IMR-90 (cell line): ENCODE data around the gene BHLHA15. TPM values are rescaled to one million over a fixed set of nuclear protein-coding genes. Genes with fewer than 3 reads are reported as not detected.

Experiments
- ATAC-seq: fragments of 200-7000 bp; cut with Tn5 transposase; 2 replicates; pipeline ENCODE4 v1.9.1; 2020; ENCODE audit warnings: low read depth, mild to moderate bottlenecking, moderate library complexity
- BruUV-seq: library from RNA; stranded (reverse); fragments of 400-500 nt; replicated peaks from 2 replicates; lab custom pipeline; 2021; lab: Mats Ljungman, UMichigan
- CTCF ChIA-PET: fragments of 300-600 bp; formaldehyde crosslinking; extraction: SDS; loops from one replicate; lab custom pipeline; 2021; ENCODE audit warnings: antibody characterized with exemption; lab: Yijun Ruan, JAX
- POLR2A ChIA-PET: fragments of 300-600 bp; sonication (Branson Sonifier 250); formaldehyde crosslinking; loops from one replicate; lab custom pipeline; 2022; ENCODE audit warnings: antibody characterized with exemption; ENCODE audit not compliant: unreplicated experiment; lab: Charles Lee
- DNase-seq: peaks from one replicate; pipeline ENCODE4 v3.0.0; 2013
- H2AFZ ChIP-seq: replicated peaks from 2 replicates; pipeline ENCODE3; 2013; ENCODE audit warnings: low read length, mild to moderate bottlenecking; ENCODE audit not compliant: poor library complexity
- H2AK5ac ChIP-seq: 2 replicates; pipeline ENCODE4 v1.6.1; 2013; ENCODE audit warnings: low read depth, low read length, inconsistent platforms
- H2AK9ac ChIP-seq: replicated peaks from 2 replicates; pipeline ENCODE3; 2013; ENCODE audit warnings: mild to moderate bottlenecking, low read depth, low read length, moderate library complexity; ENCODE audit not compliant: poor library complexity
- H2BK120ac ChIP-seq: 2 replicates; pipeline ENCODE4 v1.6.1; 2013; ENCODE audit warnings: low read depth, low read length, inconsistent platforms
- H2BK15ac ChIP-seq: 3 replicates; pipeline ENCODE4 v1.6.1; 2013; ENCODE audit warnings: low read depth, low read length, inconsistent platforms
- H2BK20ac ChIP-seq: 2 replicates; pipeline ENCODE4 v1.6.1; 2013; ENCODE audit warnings: low read depth, mild to moderate bottlenecking, inconsistent platforms, low read length, moderate library complexity
- H2BK5ac ChIP-seq: 2 replicates; pipeline ENCODE4 v1.6.1; 2013; ENCODE audit warnings: mild to moderate bottlenecking, low read depth, low read length, inconsistent platforms; ENCODE audit not compliant: poor library complexity, severe bottlenecking
- H3K14ac ChIP-seq: replicated peaks from 2 replicates; pipeline ENCODE4 v1.6.1; 2013; ENCODE audit warnings: low read depth, low read length, inconsistent platforms
- H3K18ac ChIP-seq: 2 replicates; pipeline ENCODE4 v1.6.1; 2013; ENCODE audit warnings: low read depth, low read length, control low read depth
- H3K23ac ChIP-seq: 2 replicates; pipeline ENCODE4 v1.6.1; 2013; ENCODE audit warnings: low read depth, low read length, inconsistent platforms
- H3K27ac ChIP-seq: 2 replicates; pipeline ENCODE4 v1.5.1; 2013; ENCODE audit warnings: mild to moderate bottlenecking, control low read depth, low read length; ENCODE audit not compliant: insufficient read depth
- H3K27me3 ChIP-seq: 2 replicates; pipeline ENCODE4 v1.6.1; 2013; ENCODE audit warnings: low read length; ENCODE audit not compliant: control insufficient read depth, insufficient read depth
- H3K36me3 ChIP-seq: 2 replicates; pipeline ENCODE4 v1.6.1; 2013; ENCODE audit warnings: low read length, mixed read lengths; ENCODE audit not compliant: control insufficient read depth, insufficient read depth
- H3K4ac ChIP-seq: 2 replicates; pipeline ENCODE4 v1.6.1; 2013; ENCODE audit warnings: low read depth, low read length, inconsistent platforms
- H3K4me1 ChIP-seq: 2 replicates; pipeline ENCODE4 v1.6.1; 2013; ENCODE audit warnings: low read length, mixed read lengths; ENCODE audit not compliant: control insufficient read depth, insufficient read depth
- H3K4me2 ChIP-seq: 2 replicates; pipeline ENCODE4 v1.6.1; 2013; ENCODE audit warnings: low read depth, mild to moderate bottlenecking, control low read depth, low read length, moderate library complexity
- H3K4me3 ChIP-seq: 2 replicates; pipeline ENCODE4 v1.5.1; 2013; ENCODE audit warnings: low read depth, mild to moderate bottlenecking, control low read depth, low read length, moderate library complexity; ENCODE audit not compliant: insufficient read depth
- H3K56ac ChIP-seq: 2 replicates; pipeline ENCODE4 v1.6.1; 2013; ENCODE audit warnings: low read length, inconsistent platforms; ENCODE audit not compliant: insufficient read depth; ENCODE audit errors: extremely low read depth
- H3K79me1 ChIP-seq, 2 experiments: 2 replicates each; pipeline ENCODE4 v1.6.1; 2013; ENCODE audit warnings: low read length in 2 of 2, inconsistent platforms in 1 of 2, low read depth in 1 of 2
- H3K9ac ChIP-seq: 2 replicates; pipeline ENCODE4 v1.6.1; 2013; ENCODE audit warnings: low read depth, low read length, control low read depth
- H3K9me1 ChIP-seq: 2 replicates; pipeline ENCODE4 v1.6.1; 2013; ENCODE audit warnings: low read length, inconsistent platforms; ENCODE audit not compliant: insufficient read depth
- H3K9me3 ChIP-seq: 2 replicates; pipeline ENCODE4 v1.6.1; 2013; ENCODE audit warnings: low read length; ENCODE audit not compliant: control insufficient read depth, insufficient read depth
- H4K20me1 ChIP-seq: 2 replicates; pipeline ENCODE4 v1.6.1; 2013; ENCODE audit warnings: low read length, inconsistent platforms; ENCODE audit not compliant: insufficient read depth
- H4K5ac ChIP-seq: 2 replicates; pipeline ENCODE4 v1.6.1; 2013; ENCODE audit warnings: mild to moderate bottlenecking, low read depth, low read length, control low read depth
- H4K8ac ChIP-seq, 2 experiments: 2 replicates each; pipeline ENCODE4 v1.6.1; 2013; ENCODE audit warnings: low read depth in 2 of 2, low read length in 2 of 2, control low read depth in 1 of 2, inconsistent platforms in 1 of 2
- H4K91ac ChIP-seq: 2 replicates; pipeline ENCODE4 v1.6.1; 2013; ENCODE audit warnings: low read depth, low read length, inconsistent platforms; ENCODE audit not compliant: insufficient read depth
- CEBPB ChIP-seq: IDR thresholded peaks from 2 replicates; pipeline ENCODE4 v1.6.1; 2012; ENCODE audit warnings: low read depth, low read length, improper control_type of control experiment
- RAD21 ChIP-seq: IDR thresholded peaks from 2 replicates; pipeline ENCODE4 v1.6.1; 2012; ENCODE audit warnings: low read length, improper control_type of control experiment
- RCOR1 ChIP-seq: IDR thresholded peaks from 2 replicates; pipeline ENCODE4 v1.6.1; 2012; ENCODE audit warnings: mild to moderate bottlenecking, low read length, improper control_type of control experiment; ENCODE audit not compliant: insufficient replicate concordance
- WGBS, 2 experiments: methylation state at CpG; one replicate each; pipeline versions ENCODE4 v1.1.5 to v1.1.7; 2013; ENCODE audit warnings: missing lambda C conversion rate in 2 of 2; ENCODE audit not compliant: insufficient read length in 1 of 2; ENCODE audit errors: extremely low coverage in 2 of 2; 5-methylcytosine and 5-hydroxymethylcytosine counted together
- dilution Hi-C: fragments of 300-500 bp; cut with HindIII; formaldehyde crosslinking; loops from one replicate; pipeline ENCODE4 v1.14.3; 2018; ENCODE audit warnings: low sequenced_read_pairs; ENCODE audit not compliant: unreplicated experiment
- in situ Hi-C: fragments of 300-500 bp; cut with MboI; formaldehyde crosslinking; loops from 3 replicates; pipeline ENCODE4 v1.14.3; 2019; ENCODE audit warnings: low sequenced_read_pairs, inconsistent platforms, mixed read lengths
- intact Hi-C: fragments of 100-400 bp; cut with micrococcal nuclease; formaldehyde crosslinking; loops from 2 replicates; pipeline ENCODE4 v1.10.0; 2022
- polyA plus RNA-seq, 3 experiments: library from polyadenylated mRNA; depleted of rRNA; stranded (reverse); fragments of >200 nt; gene quantifications; 2 replicates each; pipeline ENCODE4 v1.2.3, GENCODE V29; 2012; ENCODE audit warnings: low replicate concordance in 1 of 3
- total RNA-seq: library from RNA; depleted of rRNA; stranded (reverse); fragments of >200 nt; gene quantifications from 2 replicates; pipeline ENCODE4 v1.2.3, GENCODE V29; 2012
- TF ChIP-seq, protein P1 (sequence below): conservative IDR thresholded peaks from 2 replicates; pipeline ENCODE4 v1.5.1; 2012; ENCODE audit warnings: mild to moderate bottlenecking, low read depth, low read length, improper control_type of control experiment

The BHLHA15 gene
- total and polyA plus RNA-seq, 2 of the 4 experiments (the other 2 are of a cell fraction), result not detected

DNA sequence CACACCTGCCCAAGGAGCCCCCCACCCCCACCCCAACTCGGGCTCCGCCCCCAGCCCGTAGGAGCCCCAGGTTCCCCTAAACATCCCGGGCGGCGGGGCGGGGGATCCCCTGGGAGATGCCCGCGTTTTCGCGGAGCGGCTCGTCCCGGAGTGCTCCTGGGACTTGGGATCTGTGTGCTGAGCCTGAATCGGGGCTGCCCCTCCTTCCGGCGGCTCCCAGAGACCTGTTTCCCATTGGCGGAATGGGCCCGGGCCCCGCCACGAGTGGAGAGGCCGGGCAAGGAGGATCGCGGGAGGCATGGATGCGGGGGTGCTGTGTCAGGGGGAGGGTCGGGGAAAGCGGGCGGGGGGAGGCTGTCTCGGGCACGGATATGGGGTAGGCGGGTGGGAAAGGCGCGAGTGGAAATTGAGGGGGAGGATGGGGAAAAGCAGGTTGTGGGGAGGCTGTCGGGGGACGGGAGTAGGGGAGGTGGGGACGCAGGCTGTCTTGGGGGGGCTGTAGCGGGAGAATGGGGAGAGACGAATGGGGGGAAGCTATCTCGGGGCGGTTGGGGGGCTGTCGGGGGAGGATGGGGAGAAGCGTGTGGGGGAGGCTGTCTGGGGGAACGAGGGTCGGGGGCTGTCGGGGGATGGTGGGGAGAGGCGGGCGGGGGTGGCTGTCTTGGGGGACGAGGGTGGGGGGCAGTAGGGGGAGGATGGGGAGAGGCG is 572 bp upstream of the BHLHA15 start:
- no peak for DNase-seq
- H3K4me2 ChIP-seq, result peak overlapping the region; percentile 38
- peak; percentile 42; the same call in 1 of the 2 replicates for ATAC-seq

More for the DNA sequence above, 572 bp upstream of the BHLHA15 start:
- Histone ChIP-seq H2AK5ac (no peak overlapping the region), H3K4me1 (no peaks in the 10 kb centered on the region), H3K4me3 (peak overlapping the region; percentile 18; the same call in 1 of the 2 replicates), H3K56ac (no peak overlapping the region), H4K20me1 (no peaks in the 10 kb centered on the region), H3K9me3 (no peaks in the 10 kb centered on the region), H3K23ac (no peak overlapping the region), H4K91ac (no peak overlapping the region), H3K4ac (no peak overlapping the region), H3K27ac (no peak overlapping the region), H2BK5ac (no peak overlapping the region), H4K8ac (peak overlapping the region in 1 of 2 experiments; percentile 4; a peak in 1 of 4 replicates), H3K18ac (no peak overlapping the region), H3K9me1 (no peaks in the 10 kb centered on the region), H3K9ac (no peak overlapping the region), H2AK9ac (no peak overlapping the region), H4K5ac (no peak overlapping the region), H3K14ac (no peak overlapping the region), H3K36me3 (peaks cover 10% of the 10 kb centered on the region), H2BK120ac (no peak overlapping the region), H2BK15ac (no peak overlapping the region), H3K79me1 (no peaks in the 10 kb centered on the region), H3K27me3 (no peaks in the 10 kb centered on the region), H2BK20ac (no peak overlapping the region), H2AFZ (peak overlapping the region; percentile 43)
- TF ChIP-seq, protein P1, sequence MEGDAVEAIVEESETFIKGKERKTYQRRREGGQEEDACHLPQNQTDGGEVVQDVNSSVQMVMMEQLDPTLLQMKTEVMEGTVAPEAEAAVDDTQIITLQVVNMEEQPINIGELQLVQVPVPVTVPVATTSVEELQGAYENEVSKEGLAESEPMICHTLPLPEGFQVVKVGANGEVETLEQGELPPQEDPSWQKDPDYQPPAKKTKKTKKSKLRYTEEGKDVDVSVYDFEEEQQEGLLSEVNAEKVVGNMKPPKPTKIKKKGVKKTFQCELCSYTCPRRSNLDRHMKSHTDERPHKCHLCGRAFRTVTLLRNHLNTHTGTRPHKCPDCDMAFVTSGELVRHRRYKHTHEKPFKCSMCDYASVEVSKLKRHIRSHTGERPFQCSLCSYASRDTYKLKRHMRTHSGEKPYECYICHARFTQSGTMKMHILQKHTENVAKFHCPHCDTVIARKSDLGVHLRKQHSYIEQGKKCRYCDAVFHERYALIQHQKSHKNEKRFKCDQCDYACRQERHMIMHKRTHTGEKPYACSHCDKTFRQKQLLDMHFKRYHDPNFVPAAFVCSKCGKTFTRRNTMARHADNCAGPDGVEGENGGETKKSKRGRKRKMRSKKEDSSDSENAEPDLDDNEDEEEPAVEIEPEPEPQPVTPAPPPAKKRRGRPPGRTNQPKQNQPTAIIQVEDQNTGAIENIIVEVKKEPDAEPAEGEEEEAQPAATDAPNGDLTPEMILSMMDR, result no peak
- TF ChIP-seq CEBPB (no peak), RAD21 (no peak), RCOR1 (no peak)
- no TSS peak for BruUV-seq
- 8% methylated on average over 5 of the region's 49 CpGs; no CpG with 5 or more reads in 1 of the 2 experiments for WGBS, 2 experiments
- ChIA-PET CTCF (no interaction called here), POLR2A (no interaction called here)
- intact Hi-C loops, result loop anchor here (1.0 kb wide), 1 partner anchor 34 kb away; no protein-coding TSS in a partner anchor
- dilution Hi-C loops, result no loop called here
- in situ Hi-C loops, result no loop called here
